Measurements from ENCODE around the gene CYP11A1.

Gene CYP11A1

GRCh38 chr15:74387621-74388362 is 20.3 kb upstream of the CYP11A1 start:
- FAIRE-seq: no peak

- FAIRE-seq: no peak
Measured at GRCh38 chr15:74387141-74387541, 19.7 kb upstream of the CYP11A1 start.

- no peak for FAIRE-seq
Measured at GRCh38 chr15:74386496-74387140, 19.2 kb upstream of the CYP11A1 start.

GRCh38 chr15:74385733-74386132 is 18.3 kb upstream of the CYP11A1 start:
- no peak for FAIRE-seq

GRCh38 chr15:74384881-74385643 is 17.6 kb upstream of the CYP11A1 start:
- no peak for FAIRE-seq

GRCh38 chr15:74384566-74384880 is 17.1 kb upstream of the CYP11A1 start:
- FAIRE-seq: no peak

- FAIRE-seq: no peak
Measured at GRCh38 chr15:74383695-74384565, 16.5 kb upstream of the CYP11A1 start.

GRCh38 chr15:74383286-74383685 is 15.8 kb upstream of the CYP11A1 start:
- FAIRE-seq: no peak

- no peak for FAIRE-seq
Measured at GRCh38 chr15:74382004-74382816, 14.8 kb upstream of the CYP11A1 start.

GRCh38 chr15:74381481-74381880 is 14.0 kb upstream of the CYP11A1 start:
- no peak for FAIRE-seq

- FAIRE-seq: no peak
Measured at GRCh38 chr15:74381190-74381453, 13.7 kb upstream of the CYP11A1 start.

GRCh38 chr15:74380361-74381189 is 13.1 kb upstream of the CYP11A1 start:
- no peak for FAIRE-seq

GRCh38 chr15:74378848-74379247 is 11.4 kb upstream of the CYP11A1 start:
- FAIRE-seq: no peak

- FAIRE-seq: no peak
Measured at GRCh38 chr15:74377831-74378766, 10.7 kb upstream of the CYP11A1 start.

GRCh38 chr15:74376825-74377581 is 9.6 kb upstream of the CYP11A1 start:
- no peak for FAIRE-seq

- no peak for FAIRE-seq
Measured at GRCh38 chr15:74376226-74376625, 8.8 kb upstream of the CYP11A1 start.

GRCh38 chr15:74375303-74375693 is 7.9 kb upstream of the CYP11A1 start:
- peak; percentile 47 for FAIRE-seq

GRCh38 chr15:74374648-74375302 is 7.3 kb upstream of the CYP11A1 start:
- FAIRE-seq: no peak

Data from A204.1 (cell line).